HG02759 (cell line): ENCODE measurements around the gene RMND1.

Experiments
- ATAC-seq: cut with Tn5 transposase; IDR thresholded peaks from one replicate; pipeline ENCODE4 v1.9.1; 2021; ENCODE audit warnings: mild to moderate bottlenecking, moderate library complexity; ENCODE audit not compliant: unreplicated experiment

RMND1 gene, protein sequence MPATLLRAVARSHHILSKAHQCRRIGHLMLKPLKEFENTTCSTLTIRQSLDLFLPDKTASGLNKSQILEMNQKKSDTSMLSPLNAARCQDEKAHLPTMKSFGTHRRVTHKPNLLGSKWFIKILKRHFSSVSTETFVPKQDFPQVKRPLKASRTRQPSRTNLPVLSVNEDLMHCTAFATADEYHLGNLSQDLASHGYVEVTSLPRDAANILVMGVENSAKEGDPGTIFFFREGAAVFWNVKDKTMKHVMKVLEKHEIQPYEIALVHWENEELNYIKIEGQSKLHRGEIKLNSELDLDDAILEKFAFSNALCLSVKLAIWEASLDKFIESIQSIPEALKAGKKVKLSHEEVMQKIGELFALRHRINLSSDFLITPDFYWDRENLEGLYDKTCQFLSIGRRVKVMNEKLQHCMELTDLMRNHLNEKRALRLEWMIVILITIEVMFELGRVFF

DNA sequence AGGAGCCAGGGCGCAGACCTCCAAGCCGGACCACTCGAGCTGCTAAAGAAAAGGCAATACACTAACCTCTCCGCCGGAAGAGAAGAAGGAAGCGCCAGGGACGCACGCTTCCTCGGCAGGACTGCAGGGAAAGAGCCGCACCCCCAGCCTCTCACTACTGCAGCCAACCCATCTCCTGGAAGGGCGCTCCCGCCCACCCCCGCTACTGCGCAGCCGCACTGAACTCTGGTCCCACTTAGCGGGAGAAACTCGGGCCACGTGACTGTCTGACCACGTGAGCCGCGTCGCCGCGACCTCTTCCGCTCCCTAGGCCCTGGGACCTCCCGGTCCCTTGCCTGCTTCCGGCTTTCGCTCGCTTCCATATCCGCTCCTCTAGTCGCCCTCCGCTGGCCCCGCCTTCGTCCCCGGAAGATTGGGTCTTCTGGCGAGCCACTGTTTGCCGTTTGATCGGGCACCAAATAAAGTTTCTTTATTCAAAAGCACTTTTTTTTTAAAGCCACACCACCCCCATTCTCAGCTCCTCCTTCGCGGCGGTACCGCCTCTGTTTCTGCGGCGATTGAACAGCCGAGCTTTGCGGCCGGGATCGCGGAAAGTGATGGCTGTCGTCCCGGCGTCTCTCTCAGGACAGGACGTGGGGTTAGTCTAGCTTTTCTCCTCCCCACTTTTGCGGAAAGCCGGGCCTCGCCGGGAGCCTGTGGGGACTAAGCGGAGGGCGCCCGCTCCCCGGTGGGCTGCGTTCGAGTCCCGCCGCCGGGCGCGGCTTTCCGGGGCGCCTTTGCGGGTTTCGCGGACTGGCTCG is at the start of gene RMND1:
Gene RMND1 (minus strand): TSS at position 177 of the 800 bp plus-strand sequence. CDS start 6,315 bp downstream, outside the sequence.
- ATAC-seq: peak; percentile 97

DNA sequence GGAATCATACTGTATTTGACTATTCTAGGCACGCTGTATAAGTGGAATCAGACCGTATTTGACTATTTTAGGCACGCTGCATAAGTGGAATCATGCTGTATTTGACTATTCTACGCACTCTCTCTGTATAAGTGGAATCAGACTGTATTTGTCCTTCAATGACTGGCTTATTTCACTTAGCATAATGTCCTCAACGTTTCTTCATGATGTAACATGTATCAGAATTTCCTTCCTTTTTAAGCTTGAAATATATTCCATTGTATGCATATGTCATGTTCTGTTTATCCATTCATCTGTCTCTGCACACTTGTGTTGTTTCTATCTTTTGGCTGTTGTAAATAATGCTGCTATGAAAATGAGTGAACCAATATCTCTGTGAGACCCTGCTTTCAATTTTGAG is 47.6 kb upstream of the RMND1 start:
- no peak for ATAC-seq

DNA sequence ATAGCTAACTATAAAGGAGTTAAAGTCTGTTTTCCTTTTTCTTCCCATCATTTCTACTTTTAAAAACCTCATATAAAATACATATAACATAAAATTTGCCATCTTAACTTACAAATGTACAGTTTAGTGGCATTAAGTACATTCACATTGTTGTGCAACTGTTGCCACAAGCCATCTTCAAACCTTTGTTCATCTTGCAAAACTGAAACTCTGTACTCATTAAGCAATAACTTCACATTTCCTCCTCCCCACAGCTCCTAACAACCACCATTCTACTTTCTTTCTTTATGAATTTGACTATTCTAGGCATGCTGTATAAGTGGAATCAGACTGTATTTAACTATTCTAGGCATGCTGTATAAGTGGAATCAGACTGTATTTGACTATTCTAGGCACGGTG is 46.4 kb upstream of the RMND1 start:
- ATAC-seq: peak; percentile 49

DNA sequence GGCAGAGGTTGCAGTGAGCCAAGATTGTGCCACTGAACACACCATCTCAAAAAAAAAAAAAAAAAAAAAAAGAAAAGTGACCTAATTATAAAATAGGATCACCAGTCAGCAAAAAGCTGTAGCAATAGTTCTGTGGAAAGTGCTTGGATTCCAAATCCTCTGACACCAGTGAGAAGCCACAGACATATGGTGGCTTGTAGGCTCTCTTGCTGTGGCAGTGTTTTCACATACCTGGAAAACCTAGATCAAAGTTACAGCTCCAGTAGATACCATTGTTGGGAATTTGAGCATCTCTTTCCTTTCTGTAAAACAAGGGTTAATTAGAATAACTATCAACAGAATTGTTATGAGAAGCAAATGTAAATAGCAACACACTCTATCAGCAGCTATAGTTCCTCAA is 46.0 kb upstream of the RMND1 start:
- no peak for ATAC-seq

DNA sequence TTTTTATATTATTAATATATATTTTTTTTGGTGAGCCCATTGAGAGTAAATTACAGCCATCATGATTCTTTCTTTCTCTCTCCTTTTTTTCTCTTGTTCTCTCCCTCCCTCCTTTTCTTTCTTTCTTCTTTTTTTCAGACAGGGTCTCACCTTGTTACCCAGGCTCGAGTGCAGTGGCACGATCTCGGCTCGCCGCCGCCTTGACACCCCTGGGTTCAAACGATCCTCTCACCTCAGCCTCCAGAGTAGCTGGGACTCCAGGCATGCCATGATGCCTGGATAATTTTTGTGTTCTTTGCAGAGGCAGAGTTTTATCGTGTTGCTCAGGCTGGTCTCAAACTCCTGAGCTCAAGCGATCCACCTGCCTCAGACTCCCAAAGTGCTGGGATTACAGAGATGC is 43.5 kb upstream of the RMND1 start:
- ATAC-seq: no peak

DNA sequence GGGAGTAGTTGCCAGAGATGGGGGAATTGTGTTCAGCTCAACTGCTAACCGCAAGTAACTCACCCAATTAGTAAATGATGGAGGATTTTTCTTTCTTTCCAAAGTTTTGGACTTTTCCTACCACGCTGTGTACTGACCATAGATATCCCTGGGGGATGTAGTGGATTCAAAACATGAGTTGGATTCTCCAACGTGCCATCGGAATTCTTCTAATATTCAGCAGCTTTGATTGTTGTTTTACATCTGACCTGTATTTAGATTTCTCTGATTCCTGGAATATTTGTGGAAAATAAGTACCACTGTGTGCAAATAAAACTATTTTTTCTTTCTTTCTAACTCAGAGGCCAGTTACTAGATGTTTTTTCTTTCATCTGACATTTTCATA is 43.0 kb upstream of the RMND1 start:
- no peak for ATAC-seq

DNA sequence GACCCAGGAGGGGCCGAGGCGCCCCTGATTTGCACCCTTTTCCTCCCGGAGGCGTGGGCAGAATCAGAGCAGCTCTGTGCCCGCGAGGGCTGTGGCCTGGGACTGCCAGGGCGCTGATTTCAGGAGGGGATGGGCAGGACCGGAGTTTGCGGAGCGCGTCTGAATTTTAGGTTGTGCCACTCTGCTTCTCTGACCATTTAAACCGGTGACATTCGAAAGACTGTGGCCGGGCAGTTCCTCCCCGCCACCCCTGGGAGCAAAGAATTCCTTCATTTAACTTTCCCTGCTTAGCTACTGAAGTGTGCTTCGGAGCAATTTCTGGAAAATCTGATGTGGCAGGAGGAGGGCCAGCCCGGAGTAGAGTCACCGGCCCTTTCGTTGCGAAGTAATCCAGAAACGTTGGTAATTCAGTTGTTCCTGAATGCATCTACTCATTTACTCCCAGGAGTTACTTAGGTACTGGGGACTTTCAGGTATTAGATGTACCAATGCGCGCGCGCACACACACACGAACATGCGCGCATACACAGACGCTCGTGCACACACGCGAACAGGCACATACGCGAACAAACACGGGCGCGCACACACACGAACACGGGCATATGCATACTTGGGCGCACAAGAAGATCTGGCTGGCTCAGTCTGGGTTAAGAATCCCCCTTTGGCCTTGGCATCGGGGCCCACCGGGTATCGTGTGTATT is 42.5 kb upstream of the RMND1 start:
- peak; percentile 43 for ATAC-seq

DNA sequence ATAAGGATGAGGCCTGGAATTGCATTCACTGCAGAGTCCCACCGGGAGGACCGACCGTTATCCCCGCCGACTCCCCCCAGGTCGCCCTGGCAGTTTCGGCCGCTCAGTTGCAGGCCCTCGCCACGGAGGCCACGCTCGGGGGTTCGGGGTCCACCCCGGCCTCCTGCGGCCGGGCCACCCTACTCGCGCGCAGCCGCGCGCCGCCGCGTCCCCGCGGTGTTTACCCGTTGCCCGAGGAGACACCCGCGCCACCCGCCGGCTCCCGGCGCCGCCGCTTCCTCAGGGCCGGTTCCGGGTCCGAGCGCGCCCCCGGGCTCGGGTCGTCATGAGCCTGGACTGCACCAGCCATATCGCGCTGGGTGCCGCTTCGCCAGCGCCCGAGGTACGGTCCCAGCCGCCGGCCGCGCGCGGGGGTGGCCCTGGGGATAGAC is 41.9 kb upstream of the RMND1 start, which contains the start of gene CCDC170:
Gene CCDC170 (plus strand): TSS at position 214 of the 431 bp plus-strand sequence. CDS start 112 bp downstream, at position 326.
- ATAC-seq: peak; percentile 37

DNA sequence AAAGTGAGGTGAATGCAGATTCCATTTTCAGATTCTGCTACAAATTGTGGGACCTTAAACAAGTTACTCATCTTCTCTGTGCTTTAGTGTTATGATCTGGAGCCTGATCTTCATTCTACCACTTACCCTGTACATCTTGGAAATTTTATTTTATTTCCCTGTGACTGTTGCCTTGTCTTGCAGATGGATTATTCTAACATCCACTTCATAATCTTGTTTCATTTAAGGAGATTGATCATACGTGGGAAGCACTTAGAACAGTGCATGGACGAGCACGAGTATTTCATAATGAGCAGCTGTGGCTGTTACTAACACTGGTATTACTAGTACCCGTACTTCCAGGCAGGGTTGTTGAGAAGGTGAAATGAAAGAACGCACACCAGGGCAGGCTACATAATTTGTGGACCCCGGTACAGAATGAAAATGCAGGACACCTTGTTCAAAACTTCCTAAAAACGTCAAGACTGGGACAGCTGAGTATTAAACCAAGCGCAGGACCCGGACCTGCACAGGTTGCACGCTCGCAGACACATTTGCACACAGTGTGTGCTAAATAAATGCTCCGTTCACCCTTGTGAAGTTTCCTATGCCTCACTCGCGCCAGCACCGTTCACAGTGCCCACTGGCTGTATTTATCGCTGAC is 41.4 kb upstream of the RMND1 start:
- ATAC-seq: peak; percentile 25

DNA sequence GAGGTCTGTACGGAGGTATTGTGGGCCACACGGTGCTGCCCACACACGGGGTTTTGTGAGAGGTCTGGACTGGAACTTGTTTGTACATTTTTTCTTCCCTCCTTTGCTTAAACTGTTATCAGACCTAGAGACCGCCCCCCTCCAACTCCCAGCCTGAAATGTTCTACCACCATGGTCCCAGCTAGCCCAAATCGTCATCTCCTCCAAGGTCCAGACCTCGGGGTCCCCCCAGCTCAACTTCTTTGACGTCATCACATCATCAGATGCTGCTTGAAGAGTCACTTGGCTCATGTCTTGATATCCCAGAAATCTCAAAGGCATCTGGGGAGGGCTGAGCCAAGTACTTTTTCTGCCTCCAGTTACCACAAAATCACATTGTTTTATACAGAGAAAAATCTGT is 39.1 kb upstream of the RMND1 start:
- no peak for ATAC-seq

DNA sequence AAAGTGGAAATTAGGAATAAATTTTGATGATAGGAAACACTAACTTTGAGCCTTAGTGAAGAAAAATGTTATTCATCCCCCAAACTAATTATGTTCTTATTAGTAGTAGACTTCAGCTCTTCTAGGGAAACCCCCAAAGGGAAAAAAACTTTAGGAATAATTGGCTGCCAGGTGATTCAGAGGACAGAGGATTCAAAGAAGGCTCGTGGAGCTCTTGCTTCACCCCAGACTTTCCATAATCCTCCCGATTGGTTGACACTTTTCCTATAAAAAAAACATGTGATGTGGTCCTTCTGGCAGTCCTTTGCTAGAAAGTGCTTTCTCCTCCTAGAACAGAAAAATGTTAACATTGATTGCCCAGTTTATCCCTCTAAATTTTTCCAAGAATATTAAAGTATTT is 36.3 kb upstream of the RMND1 start:
- no peak for ATAC-seq

DNA sequence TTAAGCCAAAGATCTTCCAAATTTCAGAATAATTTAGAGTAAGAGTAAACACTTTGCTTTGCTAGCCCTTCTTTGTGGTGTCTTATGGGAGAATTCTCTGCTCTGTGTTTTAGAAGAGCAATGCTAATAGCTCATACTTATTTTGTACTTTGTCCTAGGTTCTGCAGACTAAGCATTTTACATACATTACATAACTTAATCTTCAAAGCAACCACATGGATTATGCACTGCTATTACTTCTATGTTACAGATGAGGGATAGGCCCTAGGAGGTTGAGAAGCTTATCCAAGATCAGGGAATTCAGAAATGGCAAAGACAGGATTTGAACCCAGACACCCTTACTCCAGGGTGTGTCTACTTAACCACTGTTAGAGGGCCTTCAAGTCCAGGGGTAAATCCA is 32.1 kb upstream of the RMND1 start:
- ATAC-seq: no peak

DNA sequence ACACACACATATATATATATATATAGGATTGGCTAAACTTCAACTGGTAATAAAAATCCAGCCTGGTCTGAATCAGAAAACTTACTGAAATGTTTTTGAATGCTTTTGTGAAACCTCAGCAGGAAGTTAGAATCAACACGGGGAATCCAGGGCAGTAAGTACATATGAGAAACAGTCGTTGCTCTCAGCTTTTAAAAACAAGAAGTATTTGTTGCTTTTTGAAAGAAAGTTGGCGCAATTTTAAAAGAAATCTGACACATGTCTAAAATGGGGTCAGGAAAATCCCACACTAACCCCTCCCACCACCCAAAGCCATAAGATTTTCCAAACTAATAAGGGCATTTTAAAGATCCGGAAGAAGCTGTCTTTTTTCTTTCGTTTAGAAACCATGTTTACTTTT is 30.4 kb upstream of the RMND1 start:
- ATAC-seq: no peak

DNA sequence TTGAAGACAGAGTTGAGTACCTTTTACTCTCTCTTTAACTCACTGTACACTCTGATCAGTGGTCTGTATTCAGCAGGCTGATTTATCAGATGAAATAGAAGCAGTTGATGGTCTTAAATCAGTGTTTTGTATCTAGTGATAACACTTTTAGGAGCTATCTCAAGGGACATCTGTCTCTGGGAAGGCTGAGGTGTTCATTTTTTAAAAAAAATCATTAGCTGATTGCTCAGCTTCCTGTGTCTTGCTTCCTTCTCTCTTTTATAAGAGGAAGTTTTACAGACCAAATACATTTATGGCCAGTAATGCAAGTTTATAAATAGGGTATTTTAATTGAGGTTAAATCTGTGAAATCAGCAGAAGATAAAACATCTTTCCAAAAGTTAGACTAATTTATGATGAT is 29.9 kb upstream of the RMND1 start:
- no peak for ATAC-seq

DNA sequence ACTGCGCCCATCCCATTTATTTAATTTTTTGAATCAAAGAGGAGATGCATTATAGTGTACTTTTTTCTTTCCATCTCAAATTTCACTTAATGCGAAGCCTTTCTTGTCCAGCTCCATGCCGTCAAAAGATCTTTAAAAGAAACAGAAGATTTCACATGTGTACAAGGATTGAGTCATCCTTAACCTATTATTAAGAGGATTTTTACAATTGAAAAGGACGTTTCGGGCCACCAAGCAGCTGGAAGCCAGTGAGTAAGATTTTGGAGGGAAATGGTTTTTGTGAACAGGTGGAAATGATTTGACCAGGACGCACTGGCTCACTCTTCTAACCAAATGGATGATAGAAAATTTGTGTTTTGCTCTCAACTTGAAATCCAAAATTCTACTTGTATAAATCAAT is 26.7 kb upstream of the RMND1 start:
- no peak for ATAC-seq

DNA sequence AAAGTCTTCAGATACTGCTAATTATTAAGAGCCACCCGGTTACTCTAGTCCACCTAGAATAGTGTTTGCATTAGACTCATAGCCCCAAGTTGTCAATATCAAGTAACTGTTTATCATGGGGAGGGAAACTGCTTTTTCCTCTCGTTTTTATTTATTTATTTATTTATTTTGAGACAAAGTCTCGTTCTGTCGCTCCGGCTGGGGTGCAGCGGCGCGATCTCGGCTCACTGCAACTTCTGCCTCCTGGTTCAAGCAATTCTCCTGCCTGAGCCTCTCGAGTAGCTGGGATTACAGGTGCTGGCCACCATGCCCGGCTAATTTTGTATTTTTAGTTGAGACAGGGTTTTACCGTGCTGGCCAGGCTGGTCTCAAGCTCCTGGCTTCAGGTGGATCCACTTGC is 25.8 kb upstream of the RMND1 start:
- ATAC-seq: no peak

DNA sequence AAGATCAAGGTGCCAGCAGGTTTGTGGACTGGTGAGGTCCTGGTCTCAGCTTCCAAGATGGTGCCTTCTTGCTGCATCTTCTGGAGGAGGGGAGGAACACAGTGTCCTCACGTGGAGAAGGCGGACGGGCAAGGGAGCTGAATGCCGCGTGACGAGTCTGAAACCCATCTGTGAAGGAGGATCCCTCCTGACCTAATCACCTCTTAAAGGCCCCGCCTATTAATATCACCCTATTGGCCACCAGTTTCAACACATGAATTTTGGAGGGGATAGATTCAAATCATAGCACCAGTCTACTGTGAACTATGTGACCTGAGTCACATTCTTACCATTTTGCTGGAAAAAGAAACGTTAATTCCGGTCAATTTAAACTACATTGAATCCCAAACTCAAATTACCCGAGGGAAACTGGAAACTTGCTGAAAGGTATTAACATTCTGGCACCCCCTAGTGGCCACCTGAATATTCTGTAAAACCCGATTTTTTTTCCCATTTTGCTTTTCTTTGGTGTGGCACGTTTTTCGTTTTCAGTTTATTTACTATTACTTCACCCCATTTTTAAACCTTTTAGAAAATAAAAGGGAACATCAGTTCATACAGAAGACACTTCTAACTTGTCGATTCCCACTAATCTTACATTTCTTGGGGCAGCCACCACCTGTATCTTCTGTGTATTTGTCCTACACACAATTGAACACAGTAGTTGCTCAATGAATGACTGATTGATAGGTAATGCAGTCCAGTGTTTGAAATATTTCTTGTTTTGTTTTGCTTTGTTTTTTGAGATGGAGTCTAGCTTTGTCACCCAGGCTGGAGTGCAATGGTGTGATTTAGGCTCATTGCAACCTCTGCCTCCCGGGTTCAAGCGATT is 24.0 kb upstream of the RMND1 start:
- ATAC-seq: peak; percentile 44

DNA sequence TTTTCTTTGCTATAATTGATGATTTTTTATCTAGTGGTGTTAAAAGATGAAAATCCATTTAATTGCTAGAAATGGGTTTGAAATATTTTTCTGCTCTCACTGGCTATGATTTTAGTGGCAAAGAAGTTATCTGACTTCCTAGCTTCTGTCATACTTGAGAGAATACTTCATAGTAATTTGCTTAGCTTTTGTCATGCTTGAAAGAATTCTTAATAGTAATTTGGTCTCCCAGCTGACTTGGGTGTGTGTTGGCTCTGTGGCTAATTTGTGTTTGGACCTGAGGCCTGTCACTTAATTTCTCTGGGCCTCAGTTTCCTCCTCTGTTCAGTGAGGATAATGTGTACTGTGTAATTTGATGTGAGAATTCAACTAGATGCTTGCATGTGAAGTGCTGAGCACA is 12.8 kb upstream of the RMND1 start:
- ATAC-seq: no peak

DNA sequence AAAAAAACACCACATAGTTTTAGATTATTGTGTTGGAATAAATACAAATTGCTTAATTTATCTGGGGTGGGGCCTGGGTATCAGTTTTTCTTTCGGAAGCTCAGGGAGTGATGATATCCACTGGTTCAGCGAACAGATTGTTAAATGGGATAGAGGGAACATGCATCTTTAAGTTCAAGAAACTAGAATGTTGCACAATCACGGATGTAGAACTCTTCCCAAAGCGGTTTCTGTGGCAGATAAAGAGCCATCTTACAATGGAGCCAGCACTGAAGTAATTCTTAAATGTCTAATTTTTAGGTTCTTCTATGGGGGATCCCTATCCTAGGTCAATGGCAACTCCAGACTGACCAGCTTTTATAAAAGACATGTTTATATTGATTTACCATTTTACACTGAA is 9.7 kb upstream of the RMND1 start:
- ATAC-seq: no peak
